ENCODE results near the gene SERPINB6. TPM values are rescaled to one million over a fixed set of nuclear protein-coding genes. Genes with fewer than 3 reads are reported as not detected.
A peak's percentile ranks its signal among the peaks of the same experiment; 100 is the strongest.

The SERPINB6 gene
- total and polyA plus RNA-seq, 9 of the 15 experiments (the other 6 are each of a cell fraction or from before 2014, with no cell fraction given) = 86.6 to 211 (median 143) TPM

DNA sequence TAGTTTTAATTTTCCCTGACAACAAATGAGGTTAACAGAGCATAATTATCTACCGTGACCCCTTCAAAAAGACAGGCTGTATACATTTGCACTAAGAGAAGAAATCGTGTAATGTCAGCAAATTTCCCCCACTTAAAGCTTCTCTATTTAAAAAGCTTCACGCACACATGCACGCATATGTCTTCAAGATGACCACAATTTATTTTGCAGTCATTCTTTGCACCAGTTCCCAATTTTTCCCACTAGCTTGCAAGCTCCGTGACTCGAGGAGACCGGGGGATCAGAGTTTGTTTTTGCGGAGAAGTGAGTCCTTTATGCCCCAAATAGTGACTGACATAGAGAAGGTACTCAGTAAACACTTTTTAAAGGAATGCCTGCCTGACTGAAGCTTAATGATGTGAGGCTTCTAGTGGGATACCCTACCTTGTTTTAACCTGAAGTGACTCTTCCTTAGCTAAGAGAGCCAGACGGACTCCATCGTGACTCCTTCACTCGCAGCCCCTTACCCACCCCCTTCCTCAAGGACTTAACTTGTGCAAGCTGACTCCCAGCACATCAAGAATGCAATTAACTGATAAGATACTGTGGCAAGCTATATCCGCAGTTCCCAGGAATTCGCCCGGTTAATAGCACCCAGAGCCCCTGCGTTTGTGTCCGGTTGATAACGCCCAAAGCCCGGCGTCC, 19.0 kb upstream of the SERPINB6 start (continued):
- TF ChIP-seq, protein P1, sequence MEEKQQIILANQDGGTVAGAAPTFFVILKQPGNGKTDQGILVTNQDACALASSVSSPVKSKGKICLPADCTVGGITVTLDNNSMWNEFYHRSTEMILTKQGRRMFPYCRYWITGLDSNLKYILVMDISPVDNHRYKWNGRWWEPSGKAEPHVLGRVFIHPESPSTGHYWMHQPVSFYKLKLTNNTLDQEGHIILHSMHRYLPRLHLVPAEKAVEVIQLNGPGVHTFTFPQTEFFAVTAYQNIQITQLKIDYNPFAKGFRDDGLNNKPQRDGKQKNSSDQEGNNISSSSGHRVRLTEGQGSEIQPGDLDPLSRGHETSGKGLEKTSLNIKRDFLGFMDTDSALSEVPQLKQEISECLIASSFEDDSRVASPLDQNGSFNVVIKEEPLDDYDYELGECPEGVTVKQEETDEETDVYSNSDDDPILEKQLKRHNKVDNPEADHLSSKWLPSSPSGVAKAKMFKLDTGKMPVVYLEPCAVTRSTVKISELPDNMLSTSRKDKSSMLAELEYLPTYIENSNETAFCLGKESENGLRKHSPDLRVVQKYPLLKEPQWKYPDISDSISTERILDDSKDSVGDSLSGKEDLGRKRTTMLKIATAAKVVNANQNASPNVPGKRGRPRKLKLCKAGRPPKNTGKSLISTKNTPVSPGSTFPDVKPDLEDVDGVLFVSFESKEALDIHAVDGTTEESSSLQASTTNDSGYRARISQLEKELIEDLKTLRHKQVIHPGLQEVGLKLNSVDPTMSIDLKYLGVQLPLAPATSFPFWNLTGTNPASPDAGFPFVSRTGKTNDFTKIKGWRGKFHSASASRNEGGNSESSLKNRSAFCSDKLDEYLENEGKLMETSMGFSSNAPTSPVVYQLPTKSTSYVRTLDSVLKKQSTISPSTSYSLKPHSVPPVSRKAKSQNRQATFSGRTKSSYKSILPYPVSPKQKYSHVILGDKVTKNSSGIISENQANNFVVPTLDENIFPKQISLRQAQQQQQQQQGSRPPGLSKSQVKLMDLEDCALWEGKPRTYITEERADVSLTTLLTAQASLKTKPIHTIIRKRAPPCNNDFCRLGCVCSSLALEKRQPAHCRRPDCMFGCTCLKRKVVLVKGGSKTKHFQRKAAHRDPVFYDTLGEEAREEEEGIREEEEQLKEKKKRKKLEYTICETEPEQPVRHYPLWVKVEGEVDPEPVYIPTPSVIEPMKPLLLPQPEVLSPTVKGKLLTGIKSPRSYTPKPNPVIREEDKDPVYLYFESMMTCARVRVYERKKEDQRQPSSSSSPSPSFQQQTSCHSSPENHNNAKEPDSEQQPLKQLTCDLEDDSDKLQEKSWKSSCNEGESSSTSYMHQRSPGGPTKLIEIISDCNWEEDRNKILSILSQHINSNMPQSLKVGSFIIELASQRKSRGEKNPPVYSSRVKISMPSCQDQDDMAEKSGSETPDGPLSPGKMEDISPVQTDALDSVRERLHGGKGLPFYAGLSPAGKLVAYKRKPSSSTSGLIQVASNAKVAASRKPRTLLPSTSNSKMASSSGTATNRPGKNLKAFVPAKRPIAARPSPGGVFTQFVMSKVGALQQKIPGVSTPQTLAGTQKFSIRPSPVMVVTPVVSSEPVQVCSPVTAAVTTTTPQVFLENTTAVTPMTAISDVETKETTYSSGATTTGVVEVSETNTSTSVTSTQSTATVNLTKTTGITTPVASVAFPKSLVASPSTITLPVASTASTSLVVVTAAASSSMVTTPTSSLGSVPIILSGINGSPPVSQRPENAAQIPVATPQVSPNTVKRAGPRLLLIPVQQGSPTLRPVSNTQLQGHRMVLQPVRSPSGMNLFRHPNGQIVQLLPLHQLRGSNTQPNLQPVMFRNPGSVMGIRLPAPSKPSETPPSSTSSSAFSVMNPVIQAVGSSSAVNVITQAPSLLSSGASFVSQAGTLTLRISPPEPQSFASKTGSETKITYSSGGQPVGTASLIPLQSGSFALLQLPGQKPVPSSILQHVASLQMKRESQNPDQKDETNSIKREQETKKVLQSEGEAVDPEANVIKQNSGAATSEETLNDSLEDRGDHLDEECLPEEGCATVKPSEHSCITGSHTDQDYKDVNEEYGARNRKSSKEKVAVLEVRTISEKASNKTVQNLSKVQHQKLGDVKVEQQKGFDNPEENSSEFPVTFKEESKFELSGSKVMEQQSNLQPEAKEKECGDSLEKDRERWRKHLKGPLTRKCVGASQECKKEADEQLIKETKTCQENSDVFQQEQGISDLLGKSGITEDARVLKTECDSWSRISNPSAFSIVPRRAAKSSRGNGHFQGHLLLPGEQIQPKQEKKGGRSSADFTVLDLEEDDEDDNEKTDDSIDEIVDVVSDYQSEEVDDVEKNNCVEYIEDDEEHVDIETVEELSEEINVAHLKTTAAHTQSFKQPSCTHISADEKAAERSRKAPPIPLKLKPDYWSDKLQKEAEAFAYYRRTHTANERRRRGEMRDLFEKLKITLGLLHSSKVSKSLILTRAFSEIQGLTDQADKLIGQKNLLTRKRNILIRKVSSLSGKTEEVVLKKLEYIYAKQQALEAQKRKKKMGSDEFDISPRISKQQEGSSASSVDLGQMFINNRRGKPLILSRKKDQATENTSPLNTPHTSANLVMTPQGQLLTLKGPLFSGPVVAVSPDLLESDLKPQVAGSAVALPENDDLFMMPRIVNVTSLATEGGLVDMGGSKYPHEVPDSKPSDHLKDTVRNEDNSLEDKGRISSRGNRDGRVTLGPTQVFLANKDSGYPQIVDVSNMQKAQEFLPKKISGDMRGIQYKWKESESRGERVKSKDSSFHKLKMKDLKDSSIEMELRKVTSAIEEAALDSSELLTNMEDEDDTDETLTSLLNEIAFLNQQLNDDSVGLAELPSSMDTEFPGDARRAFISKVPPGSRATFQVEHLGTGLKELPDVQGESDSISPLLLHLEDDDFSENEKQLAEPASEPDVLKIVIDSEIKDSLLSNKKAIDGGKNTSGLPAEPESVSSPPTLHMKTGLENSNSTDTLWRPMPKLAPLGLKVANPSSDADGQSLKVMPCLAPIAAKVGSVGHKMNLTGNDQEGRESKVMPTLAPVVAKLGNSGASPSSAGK (IDR thresholded peaks at IDR 0.05) = peak; percentile 53; the same call in 1 of the 2 replicates
- TF ChIP-seq TEAD2 (tag; IDR thresholded peaks at IDR 0.05) (peak; percentile 70; the same call in 1 of the 2 replicates), XRCC5 (IDR thresholded peaks at IDR 0.05; ENCODE audit: low read depth, low read length) (no peak), ZNF79 (CRISPR knock-in tag; IDR thresholded peaks at IDR 0.05; ENCODE audit: low read depth) (peak; percentile 82), MYNN (IDR thresholded peaks at IDR 0.05) (peak; percentile 63; the same call in 1 of the 2 replicates), MYNN (CRISPR knock-in tag; IDR thresholded peaks at IDR 0.05) (no peak), L3MBTL2 (IDR thresholded peaks at IDR 0.05) (no peak), ZNF197 (CRISPR knock-in tag; IDR thresholded peaks at IDR 0.05; ENCODE audit: low read depth) (peak; percentile 95; the same call in 1 of the 2 replicates), ZNF589 (CRISPR knock-in tag; IDR thresholded peaks at IDR 0.05; ENCODE audit: low read depth) (peak; percentile 84), POLR2AphosphoS2 (IDR thresholded peaks at IDR 0.05; ENCODE audit: low read length) (no peak)
- TF ChIP-seq, protein P2, sequence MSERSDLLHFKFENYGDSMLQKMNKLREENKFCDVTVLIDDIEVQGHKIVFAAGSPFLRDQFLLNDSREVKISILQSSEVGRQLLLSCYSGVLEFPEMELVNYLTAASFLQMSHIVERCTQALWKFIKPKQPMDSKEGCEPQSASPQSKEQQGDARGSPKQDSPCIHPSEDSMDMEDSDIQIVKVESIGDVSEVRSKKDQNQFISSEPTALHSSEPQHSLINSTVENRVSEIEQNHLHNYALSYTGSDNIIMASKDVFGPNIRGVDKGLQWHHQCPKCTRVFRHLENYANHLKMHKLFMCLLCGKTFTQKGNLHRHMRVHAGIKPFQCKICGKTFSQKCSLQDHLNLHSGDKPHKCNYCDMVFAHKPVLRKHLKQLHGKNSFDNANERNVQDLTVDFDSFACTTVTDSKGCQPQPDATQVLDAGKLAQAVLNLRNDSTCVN (CRISPR knock-in tag; IDR thresholded peaks at IDR 0.05) = peak; percentile 50; the same call in 1 of the 2 replicates
- TF ChIP-seq, protein P3, sequence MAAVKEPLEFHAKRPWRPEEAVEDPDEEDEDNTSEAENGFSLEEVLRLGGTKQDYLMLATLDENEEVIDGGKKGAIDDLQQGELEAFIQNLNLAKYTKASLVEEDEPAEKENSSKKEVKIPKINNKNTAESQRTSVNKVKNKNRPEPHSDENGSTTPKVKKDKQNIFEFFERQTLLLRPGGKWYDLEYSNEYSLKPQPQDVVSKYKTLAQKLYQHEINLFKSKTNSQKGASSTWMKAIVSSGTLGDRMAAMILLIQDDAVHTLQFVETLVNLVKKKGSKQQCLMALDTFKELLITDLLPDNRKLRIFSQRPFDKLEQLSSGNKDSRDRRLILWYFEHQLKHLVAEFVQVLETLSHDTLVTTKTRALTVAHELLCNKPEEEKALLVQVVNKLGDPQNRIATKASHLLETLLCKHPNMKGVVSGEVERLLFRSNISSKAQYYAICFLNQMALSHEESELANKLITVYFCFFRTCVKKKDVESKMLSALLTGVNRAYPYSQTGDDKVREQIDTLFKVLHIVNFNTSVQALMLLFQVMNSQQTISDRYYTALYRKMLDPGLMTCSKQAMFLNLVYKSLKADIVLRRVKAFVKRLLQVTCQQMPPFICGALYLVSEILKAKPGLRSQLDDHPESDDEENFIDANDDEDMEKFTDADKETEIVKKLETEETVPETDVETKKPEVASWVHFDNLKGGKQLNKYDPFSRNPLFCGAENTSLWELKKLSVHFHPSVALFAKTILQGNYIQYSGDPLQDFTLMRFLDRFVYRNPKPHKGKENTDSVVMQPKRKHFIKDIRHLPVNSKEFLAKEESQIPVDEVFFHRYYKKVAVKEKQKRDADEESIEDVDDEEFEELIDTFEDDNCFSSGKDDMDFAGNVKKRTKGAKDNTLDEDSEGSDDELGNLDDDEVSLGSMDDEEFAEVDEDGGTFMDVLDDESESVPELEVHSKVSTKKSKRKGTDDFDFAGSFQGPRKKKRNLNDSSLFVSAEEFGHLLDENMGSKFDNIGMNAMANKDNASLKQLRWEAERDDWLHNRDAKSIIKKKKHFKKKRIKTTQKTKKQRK (IDR thresholded peaks at IDR 0.05; ENCODE audit: borderline replicate concordance, low read depth, low read length) = no peak

Measured in K562 (cell line).